ENCODE measurements around the gene LCE1A.

Gene LCE1A

GRCh38 chr1:152842556-152842955 lies 15.3 kb downstream of the LCE1A start, which contains the start of gene LCE6A:
Gene LCE6A (plus strand): TSS chr1:152842856. CDS start chr1:152843521, 665 bp downstream.
- H3K27ac ChIP-seq = no peak within 1 kb of the TSS
- TF ChIP-seq ZFX (IDR thresholded peaks at IDR 0.05; ENCODE audit: borderline replicate concordance) (no peak), CTCF (IDR thresholded peaks at IDR 0.05) (no peak)

- TF ChIP-seq CTCF (IDR thresholded peaks at IDR 0.05) (no peak), ZFX (IDR thresholded peaks at IDR 0.05; ENCODE audit: borderline replicate concordance) (no peak)
- no peak overlapping the region for H3K27ac ChIP-seq
These were observed 28.4 kb downstream of the LCE1A start for GRCh38 chr1:152855661-152856060.

- H3K27ac ChIP-seq = no peak overlapping the region
- TF ChIP-seq ZFX (IDR thresholded peaks at IDR 0.05; ENCODE audit: borderline replicate concordance) = no peak
- TF ChIP-seq CTCF (IDR thresholded peaks at IDR 0.05) = no peak
These were observed 30.8 kb downstream of the LCE1A start for GRCh38 chr1:152858062-152858461.

- TF ChIP-seq CTCF (IDR thresholded peaks at IDR 0.05) = no peak
- TF ChIP-seq ZFX (IDR thresholded peaks at IDR 0.05; ENCODE audit: borderline replicate concordance) = no peak
These were observed 32.4 kb downstream of the LCE1A start, which contains the start of gene LCE7A for GRCh38 chr1:152859696-152860095. Gene LCE7A (plus strand): TSS chr1:152859996. CDS start chr1:152860698, 702 bp downstream.

GRCh38 chr1:152860129-152860528 lies 32.9 kb downstream of the LCE1A start:
- TF ChIP-seq CTCF (IDR thresholded peaks at IDR 0.05) = no peak
- H3K27ac ChIP-seq = no peak overlapping the region

More at GRCh38 chr1:152859696-152860095, 32.4 kb downstream of the LCE1A start, which contains the start of gene LCE7A:
- no peak within 1 kb of the TSS for H3K27ac ChIP-seq

GRCh38 chr1:152861374-152861773 lies 34.1 kb downstream of the LCE1A start:
- TF ChIP-seq ZFX (IDR thresholded peaks at IDR 0.05; ENCODE audit: borderline replicate concordance) (no peak), CTCF (IDR thresholded peaks at IDR 0.05) (no peak)
- no peak overlapping the region for H3K27ac ChIP-seq

GRCh38 chr1:152864443-152864842 lies 37.2 kb downstream of the LCE1A start:
- TF ChIP-seq ZFX (IDR thresholded peaks at IDR 0.05; ENCODE audit: borderline replicate concordance) = no peak
- TF ChIP-seq CTCF (IDR thresholded peaks at IDR 0.05) = no peak
- no peak overlapping the region for H3K27ac ChIP-seq

Data from 22Rv1 (cell line).